Thoracic aorta (tissue), 2 donors: ENCODE measurements around the gene SUSD2. TPM values are rescaled to one million over a fixed set of nuclear protein-coding genes. Genes with fewer than 3 reads are reported as not detected.

Experiments
- ATAC-seq: fragments of 150-250 bp; one replicate; pipeline ENCODE4 v1.8.0; 2017; ENCODE audit warnings: low read depth; ENCODE audit not compliant: insufficient number of reproducible peaks, low FRiP score
- DNase-seq: peaks from one replicate; pipeline ENCODE4 v3.0.0-alpha.2; 2020; ENCODE audit warnings: low spot score
- H3K27ac ChIP-seq, 2 donors: fragments of 200-600 bp; sonication (generic); 1 replicate in 1 of 2; 2 replicates in 1 of 2; pipeline ENCODE4 v1.5.1; 2016; ENCODE audit warnings: mild to moderate bottlenecking in 2 of 2, moderate library complexity in 2 of 2
- H3K27me3 ChIP-seq: fragments of 200-600 bp; sonication (generic); replicated peaks from 2 replicates; pipeline ENCODE4 v1.6.0; 2016; ENCODE audit warnings: mild to moderate bottlenecking; ENCODE audit not compliant: insufficient read depth
- H3K36me3 ChIP-seq: fragments of 200-600 bp; sonication (generic); one replicate; pipeline ENCODE4 v1.5.1; 2016
- H3K4me1 ChIP-seq, 2 donors: fragments of 200-600 bp; sonication (generic); 1 replicate in 1 of 2; 2 replicates in 1 of 2; pipeline versions ENCODE4 v1.5.1 to v1.6.0; 2016; ENCODE audit warnings: low read depth in 2 of 2, mild to moderate bottlenecking in 1 of 2; ENCODE audit not compliant: control insufficient read depth in 1 of 2
- H3K4me3 ChIP-seq: fragments of 200-600 bp; sonication (generic); 2 replicates; pipeline ENCODE4 v1.5.1; 2016; ENCODE audit warnings: mild to moderate bottlenecking
- H3K9me3 ChIP-seq: fragments of 200-600 bp; sonication (generic); 2 replicates; pipeline ENCODE4 v1.5.1; 2016
- total RNA-seq, 2 donors: library from RNA; depleted of rRNA; stranded (reverse); fragments of >200 nt; gene quantifications; one replicate each; pipeline versions ENCODE4 v1.1.0 to v1.2.3, GENCODE V29; 2016
- TF ChIP-seq, protein P1 (sequence below): fragments of 200-600 bp; sonication (generic); IDR thresholded peaks from one replicate; pipeline ENCODE4 v1.5.1; 2019; ENCODE audit warnings: antibody characterized with exemption

SUSD2 gene
- total RNA-seq, 2 donors from 2014 or later = 16.8 to 43.2 TPM

DNA sequence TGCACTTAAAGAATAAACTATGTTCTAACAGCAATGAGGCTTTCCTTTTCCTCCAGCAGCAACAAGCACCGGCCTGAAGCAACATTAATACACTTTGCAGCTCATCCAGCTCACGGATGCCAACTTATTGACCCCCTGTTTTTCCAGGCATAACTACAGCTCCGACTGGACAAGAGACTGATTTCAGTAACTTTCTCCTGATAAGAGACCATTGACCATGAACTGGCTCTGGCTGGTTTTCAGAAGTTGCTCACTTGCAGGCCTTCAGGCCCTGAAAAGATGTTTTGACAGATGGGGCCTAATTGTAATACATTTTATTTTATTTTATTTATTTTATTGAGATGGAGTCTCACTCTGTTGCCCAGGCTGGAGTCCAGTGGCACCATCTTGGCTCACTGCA lies 36.1 kb downstream of the SUSD2 start:
- TF ChIP-seq, protein P1, sequence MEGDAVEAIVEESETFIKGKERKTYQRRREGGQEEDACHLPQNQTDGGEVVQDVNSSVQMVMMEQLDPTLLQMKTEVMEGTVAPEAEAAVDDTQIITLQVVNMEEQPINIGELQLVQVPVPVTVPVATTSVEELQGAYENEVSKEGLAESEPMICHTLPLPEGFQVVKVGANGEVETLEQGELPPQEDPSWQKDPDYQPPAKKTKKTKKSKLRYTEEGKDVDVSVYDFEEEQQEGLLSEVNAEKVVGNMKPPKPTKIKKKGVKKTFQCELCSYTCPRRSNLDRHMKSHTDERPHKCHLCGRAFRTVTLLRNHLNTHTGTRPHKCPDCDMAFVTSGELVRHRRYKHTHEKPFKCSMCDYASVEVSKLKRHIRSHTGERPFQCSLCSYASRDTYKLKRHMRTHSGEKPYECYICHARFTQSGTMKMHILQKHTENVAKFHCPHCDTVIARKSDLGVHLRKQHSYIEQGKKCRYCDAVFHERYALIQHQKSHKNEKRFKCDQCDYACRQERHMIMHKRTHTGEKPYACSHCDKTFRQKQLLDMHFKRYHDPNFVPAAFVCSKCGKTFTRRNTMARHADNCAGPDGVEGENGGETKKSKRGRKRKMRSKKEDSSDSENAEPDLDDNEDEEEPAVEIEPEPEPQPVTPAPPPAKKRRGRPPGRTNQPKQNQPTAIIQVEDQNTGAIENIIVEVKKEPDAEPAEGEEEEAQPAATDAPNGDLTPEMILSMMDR = no peak
- Histone ChIP-seq H3K4me3 (no peak overlapping the region), H3K27ac (no peak overlapping the region)

DNA sequence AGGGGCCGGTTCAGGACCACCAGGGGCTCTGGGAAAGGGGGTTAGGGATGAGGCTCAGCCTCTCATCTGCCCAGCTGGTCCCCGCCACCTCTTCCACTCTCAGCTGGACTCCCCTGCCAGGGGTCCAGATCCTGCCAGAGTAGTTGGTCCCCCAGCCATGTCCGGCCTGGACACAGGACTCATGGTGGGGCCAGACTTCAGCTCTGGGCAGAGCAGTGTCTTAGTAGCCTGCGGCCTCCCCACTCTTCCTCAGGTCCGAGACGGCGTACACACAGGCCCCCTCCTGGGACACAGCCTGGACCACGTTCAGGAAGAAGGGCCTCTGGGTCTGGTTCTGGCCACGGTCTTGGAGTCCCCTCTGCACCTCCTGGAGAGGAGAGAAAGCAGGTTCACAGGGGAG lies 38.5 kb downstream of the SUSD2 start:
- H3K4me1 ChIP-seq = no peaks in the 10 kb centered on the region
- TF ChIP-seq, protein P1 = no peak
- H3K9me3 ChIP-seq = no peaks in the 10 kb centered on the region
- no peaks in the 10 kb centered on the region for H3K36me3 ChIP-seq
- no peak overlapping the region for H3K4me3 ChIP-seq
- H3K27me3 ChIP-seq = no peaks in the 10 kb centered on the region
- DNase-seq (no peak), ATAC-seq (no peak)
- H3K27ac ChIP-seq = no peak overlapping the region

More for the DNA sequence above, 36.1 kb downstream of the SUSD2 start:
- ATAC-seq (no peak), DNase-seq (no peak)
- no peaks in the 10 kb centered on the region for H3K4me1 ChIP-seq
- H3K9me3 ChIP-seq = no peaks in the 10 kb centered on the region
- H3K27me3 ChIP-seq = no peaks in the 10 kb centered on the region
- H3K36me3 ChIP-seq = no peaks in the 10 kb centered on the region

DNA sequence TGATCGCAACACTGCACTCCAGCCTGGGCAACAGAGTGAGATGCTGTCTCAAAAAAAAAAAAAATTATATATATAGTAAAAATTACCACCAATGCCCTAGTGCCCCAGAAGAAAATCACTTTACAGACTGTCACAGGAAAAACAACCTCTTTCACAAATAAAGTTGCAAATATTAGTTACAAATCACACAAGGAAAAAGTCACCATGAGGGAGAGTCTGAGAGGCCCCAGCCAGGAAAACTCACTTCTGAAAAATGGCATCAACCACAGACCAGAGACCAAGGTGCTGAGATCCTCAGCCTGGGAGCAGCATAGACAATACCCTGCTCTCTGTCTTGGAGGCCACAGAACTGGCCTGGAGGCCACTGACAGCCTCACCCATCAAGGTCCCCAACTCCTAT lies 43.2 kb downstream of the SUSD2 start:
- Histone ChIP-seq H3K27me3 (no peaks in the 10 kb centered on the region), H3K9me3 (no peaks in the 10 kb centered on the region), H3K4me3 (no peak overlapping the region), H3K36me3 (no peaks in the 10 kb centered on the region), H3K27ac (no peak overlapping the region), H3K4me1 (no peaks in the 10 kb centered on the region)
- TF ChIP-seq, protein P1 = no peak
- ATAC-seq = no peak
- DNase-seq = no peak

DNA sequence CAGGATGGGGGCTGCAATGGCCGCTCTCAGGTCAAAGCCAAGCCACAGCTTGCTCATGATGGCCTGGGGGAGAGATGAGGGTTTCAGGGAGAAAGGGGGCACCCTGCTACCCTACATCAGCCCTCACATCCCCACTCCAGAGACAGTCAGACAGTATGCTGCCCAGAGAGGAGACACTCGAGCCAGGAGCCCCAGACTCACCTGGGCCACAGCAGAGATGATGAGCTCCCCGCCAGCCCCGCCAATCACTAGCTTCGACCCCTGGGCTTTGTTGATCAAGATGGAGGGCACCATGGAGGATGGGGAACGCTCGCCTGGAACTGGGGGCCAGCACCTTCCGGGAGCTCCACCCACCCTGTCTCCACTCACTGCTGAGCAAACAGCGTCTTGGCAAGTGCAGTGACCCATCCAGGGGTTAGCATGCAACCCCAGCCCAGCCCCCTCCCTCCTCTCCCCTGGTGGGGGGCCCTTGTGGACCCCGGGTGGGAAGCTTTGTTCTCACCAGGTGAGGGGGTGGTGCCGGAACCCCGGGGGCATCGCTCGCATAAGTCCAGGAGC lies 43.8 kb downstream of the SUSD2 start:
- no peak for ATAC-seq
- Histone ChIP-seq H3K9me3 (no peaks in the 10 kb centered on the region), H3K4me3 (no peak overlapping the region), H3K27ac (no peak overlapping the region), H3K4me1 (no peaks in the 10 kb centered on the region), H3K27me3 (no peaks in the 10 kb centered on the region), H3K36me3 (no peaks in the 10 kb centered on the region)
- TF ChIP-seq, protein P1 = no peak
- no peak for DNase-seq

DNA sequence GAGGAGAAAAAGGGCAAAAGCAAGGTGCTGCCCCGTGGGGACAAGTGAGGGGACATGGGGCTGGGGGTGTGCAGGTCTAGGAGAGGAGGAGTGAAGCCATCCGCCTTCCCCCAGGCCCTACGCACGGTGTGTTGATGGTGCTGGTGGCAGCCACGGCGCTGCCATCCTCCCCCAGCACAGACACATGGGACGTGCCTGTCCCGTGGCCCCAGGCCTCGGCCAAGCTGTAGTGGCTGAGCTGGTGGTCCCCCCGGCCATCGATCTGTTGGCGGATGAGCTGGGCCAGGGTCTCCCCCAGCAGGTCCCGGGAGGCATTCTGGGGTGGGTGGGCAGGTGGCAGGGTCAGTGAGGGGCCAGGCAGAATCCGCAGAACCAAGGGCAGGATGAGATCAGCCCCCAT lies 44.7 kb downstream of the SUSD2 start:
- DNase-seq = no peak
- ATAC-seq = no peak
- no peaks in the 10 kb centered on the region for H3K9me3 ChIP-seq

More for the DNA sequence above, 44.7 kb downstream of the SUSD2 start:
- TF ChIP-seq, protein P1 = no peak
- no peak overlapping the region for H3K4me3 ChIP-seq
- H3K36me3 ChIP-seq = no peaks in the 10 kb centered on the region
- H3K27ac ChIP-seq = no peak overlapping the region
- H3K27me3 ChIP-seq = no peaks in the 10 kb centered on the region
- no peaks in the 10 kb centered on the region for H3K4me1 ChIP-seq
